ENCODE measurements around the gene ATP6V1G1. TPM values are rescaled to one million over a fixed set of nuclear protein-coding genes. Genes with fewer than 3 reads are reported as not detected.
A peak's percentile ranks its signal among the peaks of the same experiment; 100 is the strongest.

ATP6V1G1 gene
- total and polyA plus RNA-seq, 2 of the 13 experiments (the other 11 are each of a cell fraction or from before 2014, with no cell fraction given): 108 to 158 TPM

DNA sequence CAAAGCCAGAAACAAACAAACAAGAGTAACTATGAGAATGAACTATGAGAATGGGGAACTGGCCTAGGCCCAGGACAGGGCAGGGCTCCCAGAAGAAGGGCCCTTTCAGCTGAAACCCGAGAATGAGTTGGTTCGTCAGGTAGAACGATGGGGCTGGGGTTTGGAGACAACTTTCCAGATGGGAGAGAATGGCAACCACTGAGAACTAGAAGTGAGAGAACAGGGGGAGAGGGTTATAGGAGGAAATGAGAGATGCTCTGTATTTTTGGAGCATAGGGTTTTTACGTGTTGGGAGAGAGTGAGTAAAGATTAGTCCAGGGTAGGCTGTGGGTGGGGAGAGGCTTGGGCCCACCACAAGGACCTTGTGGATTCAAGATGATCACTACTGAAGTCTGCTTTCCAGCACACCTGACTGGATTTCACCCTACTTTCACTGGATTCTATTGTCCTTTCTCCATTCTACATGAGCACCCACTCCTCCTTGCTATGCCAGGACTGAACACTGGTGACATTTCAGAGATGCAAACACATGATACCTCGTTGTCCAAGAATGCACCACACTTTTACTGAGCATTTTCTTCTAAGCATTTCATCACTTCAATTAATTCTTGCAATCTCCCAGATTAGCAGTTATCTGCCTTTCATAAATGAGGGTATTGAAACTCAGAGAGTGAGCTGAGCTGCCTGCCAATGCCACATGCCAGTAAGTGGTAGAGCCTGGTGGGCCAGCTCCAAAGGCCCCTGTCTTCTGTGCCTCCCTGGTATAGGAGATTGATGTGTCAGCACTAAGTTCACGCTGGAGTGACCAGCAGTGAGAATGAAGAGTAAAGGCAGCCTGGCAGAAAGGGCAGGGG is 20.3 kb downstream of the ATP6V1G1 start:
- Histone ChIP-seq H3K27ac (ENCODE audit: extremely low read length, insufficient read depth, low read length) (no peak overlapping the region), H3K36me3 (replicated peaks in 1 of 2; ENCODE audit: control insufficient read depth in 1 of 2, insufficient read depth in 2 of 2, low read length in 2 of 2) (no peaks in the 10 kb centered on the region), H3K9ac (ENCODE audit: insufficient read depth, low read depth, low read length) (no peak overlapping the region), H2AFZ (ENCODE audit: low read length) (no peak overlapping the region), H3K9me3 (ENCODE audit: low read length) (no peaks in the 10 kb centered on the region), H3K4me3 (replicated peaks in 1 of 3; ENCODE audit: insufficient read depth in 1 of 3, low read depth in 2 of 3, low read length in 3 of 3) (no peak overlapping the region), H3K79me2 (ENCODE audit: insufficient read depth, low read length) (peaks cover 3% of the 10 kb centered on the region), H3K4me1 (ENCODE audit: insufficient read depth, low read length) (peaks cover 34% of the 10 kb centered on the region), H4K20me1 (ENCODE audit: insufficient read depth, low read length) (no peaks in the 10 kb centered on the region), H3K27me3 (ENCODE audit: control insufficient read depth in 1 of 2, insufficient read depth in 2 of 2, low read length in 2 of 2) (no peaks in the 10 kb centered on the region; a peak in 1 of 5 replicates), H3K4me2 (ENCODE audit: low read depth, low read length) (no peak overlapping the region)
- DNase-seq (ENCODE audit: low spot score): no peak
- 89% methylated on average over 6 of the region's 6 CpGs for WGBS (ENCODE audit: low lambda C conversion rate)
- no TSS peak for BruUV-seq (replicated peaks)
- intact Hi-C loops (cut with micrococcal nuclease; ENCODE audit: unreplicated experiment): no loop called here
- FAIRE-seq: no peak
- CTCF ChIA-PET (ENCODE audit: low intra/inter-chr PET ratio, low total read pairs): no interaction called here
- no peak for ATAC-seq
- in situ Hi-C loops (cut with HindIII; ENCODE audit: extremely low pct_ligation_motif_present, low pct_unique_long_range_greater_than_20kb): no loop called here
- POLR2A ChIA-PET: interaction anchor here (1.1 to 2.7 kb wide), 3 partner anchors 16 to 20 kb away, joined by 3 to 15 read pairs (median 4); partner anchors contain the start of gene ATP6V1G1
- TF ChIP-seq MAFK (conservative IDR thresholded peaks at IDR 0.05 in 1 of 2, IDR thresholded peaks at IDR 0.05 in 1 of 2; ENCODE audit: low read length in 2 of 2) (peak; percentile 67 to 76), GTF2F1 (IDR thresholded peaks at IDR 0.05; ENCODE audit: low read length) (no peak), POLR2A (IDR thresholded peaks at IDR 0.05; ENCODE audit: insufficient read depth in 1 of 2, low read depth in 2 of 2, low read length in 2 of 2) (no peak), MAFF (IDR thresholded peaks at IDR 0.05; ENCODE audit: low read depth, low read length) (peak; percentile 62)

DNA sequence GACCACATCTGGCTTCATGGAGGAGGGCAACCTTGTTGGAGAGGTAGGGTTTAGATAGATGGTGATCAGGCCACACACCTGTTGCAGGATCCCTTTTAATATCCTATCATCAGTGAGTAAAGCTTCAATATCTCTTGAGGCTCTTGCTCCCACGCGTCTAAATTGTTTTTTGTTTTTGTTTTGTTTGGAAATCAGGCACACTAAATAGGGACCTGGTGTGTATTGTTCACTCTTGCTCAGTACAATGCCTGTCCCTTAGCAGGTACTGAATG is 20.9 kb downstream of the ATP6V1G1 start:
- ATAC-seq (no peak), DNase-seq (ENCODE audit: low spot score) (no peak), FAIRE-seq (no peak)
- 100% methylated on average over 2 of the region's 2 CpGs for WGBS (ENCODE audit: low lambda C conversion rate)
- peaks cover 40% of the 10 kb centered on the region for H3K4me1 ChIP-seq (ENCODE audit: insufficient read depth, low read length)
- H3K9ac ChIP-seq (ENCODE audit: insufficient read depth, low read depth, low read length): no peak overlapping the region
- no peaks in the 10 kb centered on the region; a peak in 1 of 5 replicates for H3K27me3 ChIP-seq (ENCODE audit: control insufficient read depth in 1 of 2, insufficient read depth in 2 of 2, low read length in 2 of 2)
- ChIA-PET POLR2A (no interaction called here), CTCF (ENCODE audit: low intra/inter-chr PET ratio, low total read pairs) (no interaction called here)
- H3K79me2 ChIP-seq (ENCODE audit: insufficient read depth, low read length): peaks cover 3% of the 10 kb centered on the region
- H4K20me1 ChIP-seq (ENCODE audit: insufficient read depth, low read length): no peaks in the 10 kb centered on the region
- no peak overlapping the region for H3K4me3 ChIP-seq (replicated peaks in 1 of 3; ENCODE audit: insufficient read depth in 1 of 3, low read depth in 2 of 3, low read length in 3 of 3)
- H2AFZ ChIP-seq (ENCODE audit: low read length): no peak overlapping the region
- H3K4me2 ChIP-seq (ENCODE audit: low read depth, low read length): no peak overlapping the region
- H3K27ac ChIP-seq (ENCODE audit: extremely low read length, insufficient read depth, low read length): no peak overlapping the region
- H3K9me3 ChIP-seq (ENCODE audit: low read length): no peaks in the 10 kb centered on the region
- TF ChIP-seq ZNF275 (CRISPR knock-in tag; IDR thresholded peaks at IDR 0.05; ENCODE audit: borderline replicate concordance): no peak
- no peak for TF ChIP-seq CREB1 (IDR thresholded peaks at IDR 0.05)
- TF ChIP-seq CREB1 (CRISPR knock-in tag; IDR thresholded peaks at IDR 0.05): no peak
- no peak for TF ChIP-seq NR2F6 (IDR thresholded peaks at IDR 0.05)
- TF ChIP-seq NR2F6 (CRISPR knock-in tag; IDR thresholded peaks at IDR 0.05): no peak
- no peak for TF ChIP-seq ZNF10 (CRISPR knock-in tag; IDR thresholded peaks at IDR 0.05; ENCODE audit: borderline replicate concordance, low read depth)
- no peak for TF ChIP-seq ZUFSP (CRISPR knock-in tag; IDR thresholded peaks at IDR 0.05; ENCODE audit: borderline replicate concordance)
- TF ChIP-seq TBX2 (CRISPR knock-in tag; IDR thresholded peaks at IDR 0.05; ENCODE audit: borderline replicate concordance): no peak
- no peak for TF ChIP-seq TRIM24 (CRISPR knock-in tag; IDR thresholded peaks at IDR 0.05)
- no TSS peak for BruUV-seq (replicated peaks)
- in situ Hi-C loops (cut with HindIII; ENCODE audit: extremely low pct_ligation_motif_present, low pct_unique_long_range_greater_than_20kb) (no loop called here), intact Hi-C loops (cut with micrococcal nuclease; ENCODE audit: unreplicated experiment) (no loop called here)
- no peaks in the 10 kb centered on the region for H3K36me3 ChIP-seq (replicated peaks in 1 of 2; ENCODE audit: control insufficient read depth in 1 of 2, insufficient read depth in 2 of 2, low read length in 2 of 2)
